K562 (cell line): ENCODE data around the gene CAPN14. TPM values are rescaled to one million over a fixed set of nuclear protein-coding genes. Genes with fewer than 3 reads are reported as not detected.

Experiments
- CREB1 ChIP-seq, 2 experiments: sonication (generic) in 1 of 2; formaldehyde crosslinking in 1 of 2; IDR thresholded peaks; 2 replicates each; pipeline versions ENCODE4 v1.6.1 to v1.8.0; 2012 to 2022; ENCODE audit warnings: inconsistent platforms in 1 of 2, mild to moderate bottlenecking in 1 of 2, missing genetic modification reagents in 1 of 2, moderate library complexity in 1 of 2
- ESRRB ChIP-seq: fragments of 250-450 bp; sonication (Bioruptor Pico); IDR thresholded peaks from 2 replicates; pipeline ENCODE4 v1.5.0; 2020; ENCODE audit warnings: mild to moderate bottlenecking, moderate library complexity, borderline replicate concordance
- HLTF ChIP-seq: fragments of 450-650 bp; IDR thresholded peaks from 2 replicates; pipeline ENCODE4 v1.6.1; 2016
- SP2 ChIP-seq: IDR thresholded peaks from 2 replicates; pipeline ENCODE4 v1.6.1; 2011; ENCODE audit warnings: mild to moderate bottlenecking, low read depth, low read length, moderate library complexity; ENCODE audit not compliant: poor library complexity, severe bottlenecking; ENCODE audit errors: extremely low read depth
- TBL1XR1 ChIP-seq, 2 experiments: IDR thresholded peaks; 2 replicates each; pipeline ENCODE4 v1.6.1; 2012; ENCODE audit warnings: improper control_type of control experiment in 2 of 2, low read length in 2 of 2, mild to moderate bottlenecking in 1 of 2
- ZNF212 ChIP-seq: fragments of 450-650 bp; formaldehyde crosslinking; IDR thresholded peaks from 2 replicates; pipeline ENCODE4 v1.4.0; 2020; ENCODE audit warnings: mild to moderate bottlenecking
- polyA plus RNA-seq, 8 experiments: library from polyadenylated mRNA; depleted of rRNA in 4 of 8; stranded (reverse) in 5 of 8; unstranded in 3 of 8; fragments of >200 nt; fragmentation: Nextera tagmentation in 2 of 8; fragmentation: Illumina TruSeq in 1 of 8; extraction: Ambion mirVana in 2 of 8; extraction: Trizol in 1 of 8; gene quantifications; 2 replicates each; pipeline versions ENCODE4 v1.2.1 to v1.2.3, GENCODE V29; 2011 to 2014; ENCODE audit warnings: inconsistent platforms in 1 of 8, missing spikeins in 1 of 8
- total RNA-seq, 7 experiments: library from RNA; depleted of rRNA in 6 of 7; stranded (reverse); fragments of >200 nt in 6 of 7; fragmentation: Illumina TruSeq in 2 of 7; extraction: Trizol in 2 of 7; gene quantifications; 2 replicates each; pipeline versions ENCODE4 v1.2.1 to v1.2.3, GENCODE V29; 2011 to 2021; ENCODE audit warnings: low replicate concordance in 1 of 7
- TF ChIP-seq, protein P1 (sequence below): fragments of 250-450 bp; sonication (Bioruptor Pico); IDR thresholded peaks from 2 replicates; pipeline ENCODE4 v1.4.0; 2020; ENCODE audit warnings: mild to moderate bottlenecking, moderate library complexity

Gene CAPN14
- total and polyA plus RNA-seq, 9 of the 15 experiments (the other 6 are each of a cell fraction or from before 2014, with no cell fraction given) = not detected

DNA sequence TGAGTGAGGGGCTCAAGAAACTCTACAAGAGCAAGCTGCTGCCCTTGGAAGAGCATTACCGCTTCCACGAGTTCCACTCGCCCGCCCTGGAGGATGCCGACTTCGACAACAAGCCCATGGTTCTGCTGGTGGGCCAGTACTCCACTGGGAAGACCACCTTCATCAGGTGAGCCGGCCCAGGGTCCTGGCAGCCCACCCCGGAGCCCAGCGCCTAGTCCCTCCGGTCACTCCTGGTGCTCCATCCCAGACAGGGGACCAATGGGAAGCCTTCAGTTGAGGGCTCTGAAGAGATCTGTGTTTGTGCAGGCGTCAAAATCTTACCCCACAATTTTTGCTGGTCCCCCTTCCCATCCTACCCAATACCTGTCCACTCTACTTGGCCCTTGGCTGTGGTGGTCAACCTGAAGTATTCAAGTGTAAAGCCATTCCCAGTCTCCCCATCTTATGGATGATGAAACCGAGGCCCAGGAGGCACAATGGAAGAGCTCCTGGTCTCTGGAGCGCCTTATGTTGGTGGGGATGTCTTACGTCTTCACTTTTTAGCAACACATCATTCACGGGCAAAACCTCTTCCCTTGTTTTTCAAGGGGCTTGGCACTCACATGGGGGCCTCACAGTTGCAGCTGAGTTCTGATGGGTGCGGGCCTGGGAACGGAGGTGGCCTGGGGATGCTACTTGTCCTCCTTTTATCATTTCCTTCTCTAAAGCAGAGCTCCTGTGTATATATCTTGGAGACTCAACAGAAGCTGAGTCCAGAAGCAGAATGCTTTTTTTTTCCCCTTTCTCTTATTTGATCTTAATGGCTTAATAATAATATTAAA is 17.6 kb upstream of the CAPN14 start (continued):
- no peak for TF ChIP-seq SP2
- TF ChIP-seq, protein P1, sequence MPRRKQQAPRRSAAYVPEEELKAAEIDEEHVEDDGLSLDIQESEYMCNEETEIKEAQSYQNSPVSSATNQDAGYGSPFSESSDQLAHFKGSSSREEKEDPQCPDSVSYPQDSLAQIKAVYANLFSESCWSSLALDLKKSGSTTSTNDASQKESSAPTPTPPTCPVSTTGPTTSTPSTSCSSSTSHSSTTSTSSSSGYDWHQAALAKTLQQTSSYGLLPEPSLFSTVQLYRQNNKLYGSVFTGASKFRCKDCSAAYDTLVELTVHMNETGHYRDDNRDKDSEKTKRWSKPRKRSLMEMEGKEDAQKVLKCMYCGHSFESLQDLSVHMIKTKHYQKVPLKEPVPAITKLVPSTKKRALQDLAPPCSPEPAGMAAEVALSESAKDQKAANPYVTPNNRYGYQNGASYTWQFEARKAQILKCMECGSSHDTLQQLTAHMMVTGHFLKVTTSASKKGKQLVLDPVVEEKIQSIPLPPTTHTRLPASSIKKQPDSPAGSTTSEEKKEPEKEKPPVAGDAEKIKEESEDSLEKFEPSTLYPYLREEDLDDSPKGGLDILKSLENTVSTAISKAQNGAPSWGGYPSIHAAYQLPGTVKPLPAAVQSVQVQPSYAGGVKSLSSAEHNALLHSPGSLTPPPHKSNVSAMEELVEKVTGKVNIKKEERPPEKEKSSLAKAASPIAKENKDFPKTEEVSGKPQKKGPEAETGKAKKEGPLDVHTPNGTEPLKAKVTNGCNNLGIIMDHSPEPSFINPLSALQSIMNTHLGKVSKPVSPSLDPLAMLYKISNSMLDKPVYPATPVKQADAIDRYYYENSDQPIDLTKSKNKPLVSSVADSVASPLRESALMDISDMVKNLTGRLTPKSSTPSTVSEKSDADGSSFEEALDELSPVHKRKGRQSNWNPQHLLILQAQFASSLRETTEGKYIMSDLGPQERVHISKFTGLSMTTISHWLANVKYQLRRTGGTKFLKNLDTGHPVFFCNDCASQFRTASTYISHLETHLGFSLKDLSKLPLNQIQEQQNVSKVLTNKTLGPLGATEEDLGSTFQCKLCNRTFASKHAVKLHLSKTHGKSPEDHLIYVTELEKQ (CRISPR knock-in tag) = no peak
- no peak for TF ChIP-seq CREB1 (IDR thresholded peaks at IDR 0.05)
- no peak for TF ChIP-seq CREB1 (CRISPR knock-in tag; IDR thresholded peaks at IDR 0.05)
- no peak for TF ChIP-seq ESRRB (CRISPR knock-in tag)
- no peak for TF ChIP-seq HLTF
- TF ChIP-seq ZNF212 (CRISPR knock-in tag) = no peak
- TF ChIP-seq TBL1XR1 (IDR thresholded peaks at IDR 0.05; ENCODE audit: low read length in 2 of 2) = no peak
